Activated T-cell treated with anti-CD3 and anti-CD28 coated beads, Interleukin-2, amount 50 U/mL, for 72 hours (primary cell): Measurements from ENCODE around the gene MUC5B. TPM values are rescaled to one million over a fixed set of nuclear protein-coding genes. Genes with fewer than 3 reads are reported as not detected.
A peak's percentile ranks its signal among the peaks of the same experiment; 100 is the strongest.

Source experiments
- ATAC-seq, 2 donors: fragments of 150-1000 bp; cut with Tn5 transposase; replicated peaks in 1 of 2; 2 replicates each; pipeline ENCODE4 v1.10.0; 2021; ENCODE audit warnings: moderate library complexity in 2 of 2, mild to moderate bottlenecking in 1 of 2
- DNase-seq, 2 donors: peaks; one replicate each; pipeline ENCODE4 v3.0.0; 2021 to 2022; ENCODE audit warnings: mixed read lengths in 1 of 2
- H3K27ac Mint-ChIP-seq: one replicate; pipeline ENCODE4 v1.8.0; 2022; ENCODE audit warnings: mild to moderate bottlenecking, moderate library complexity, mixed read lengths
- H3K27me3 Mint-ChIP-seq: one replicate; pipeline ENCODE4 v1.8.0; 2022; ENCODE audit warnings: low read depth, mixed read lengths
- H3K36me3 Mint-ChIP-seq, 2 donors: one replicate each; pipeline ENCODE4 v1.8.0; 2022; ENCODE audit warnings: mixed read lengths in 2 of 2, mild to moderate bottlenecking in 1 of 2; ENCODE audit not compliant: insufficient read depth in 2 of 2
- H3K4me1 Mint-ChIP-seq: one replicate; pipeline ENCODE4 v1.8.0; 2022; ENCODE audit warnings: low read depth, mixed read lengths
- H3K4me3 Mint-ChIP-seq, 2 donors: one replicate each; pipeline ENCODE4 v1.8.0; 2022; ENCODE audit warnings: mild to moderate bottlenecking in 2 of 2, mixed read lengths in 2 of 2, moderate library complexity in 2 of 2
- H3K9me3 Mint-ChIP-seq, 2 donors: one replicate each; pipeline ENCODE4 v1.8.0; 2022; ENCODE audit warnings: mixed read lengths in 2 of 2
- total RNA-seq, 2 donors: library from RNA; stranded (reverse); gene quantifications; one replicate each; pipeline ENCODE4 v1.2.3, GENCODE V29; 2022

MUC5B gene
- total RNA-seq, 2 donors from 2014 or later = not detected

- ATAC-seq (peak in 1 of 2 donors; percentile 44), DNase-seq (peak in 1 of 2 donors; percentile 21)
- Mint-ChIP-seq H3K36me3 (peaks cover 0 to 2% of the 10 kb centered on the region in 2 donors), H3K4me1 (peaks cover under 1% of the 10 kb centered on the region), H3K27me3 (no peaks in the 10 kb centered on the region), H3K4me3 (no peak overlapping the region), H3K27ac (no peak overlapping the region), H3K9me3 (no peaks in the 10 kb centered on the region)
Observed at GRCh38 chr11:1293619-1294015, 70.8 kb downstream of the MUC5B start.

- Mint-ChIP-seq H3K27me3 (no peaks in the 10 kb centered on the region), H3K4me3 (no peak overlapping the region), H3K4me1 (peaks cover 4% of the 10 kb centered on the region), H3K36me3 (peaks cover 0 to 2% of the 10 kb centered on the region in 2 donors), H3K9me3 (no peaks in the 10 kb centered on the region), H3K27ac (no peak overlapping the region)
- ATAC-seq (no peak), DNase-seq (no peak)
Observed at GRCh38 chr11:1295086-1295485, 72.2 kb downstream of the MUC5B start.

- ATAC-seq (no peak), DNase-seq (no peak)
- no peaks in the 10 kb centered on the region for H3K27me3 Mint-ChIP-seq
- no peaks in the 10 kb centered on the region for H3K9me3 Mint-ChIP-seq
- H3K27ac Mint-ChIP-seq = no peak overlapping the region
- H3K36me3 Mint-ChIP-seq = peaks cover 0 to 2% of the 10 kb centered on the region in 2 donors
- no peak overlapping the region for H3K4me3 Mint-ChIP-seq
- H3K4me1 Mint-ChIP-seq = peaks cover 4% of the 10 kb centered on the region
Observed at GRCh38 chr11:1295591-1295990, 72.7 kb downstream of the MUC5B start.

GRCh38 chr11:1296287-1296686 is 73.4 kb downstream of the MUC5B start:
- Mint-ChIP-seq H3K9me3 (no peaks in the 10 kb centered on the region), H3K4me1 (peaks cover 4% of the 10 kb centered on the region), H3K36me3 (peaks cover 0 to 2% of the 10 kb centered on the region in 2 donors), H3K4me3 (no peak overlapping the region), H3K27ac (no peak overlapping the region), H3K27me3 (no peaks in the 10 kb centered on the region)
- DNase-seq (no peak), ATAC-seq (no peak)

DNA sequence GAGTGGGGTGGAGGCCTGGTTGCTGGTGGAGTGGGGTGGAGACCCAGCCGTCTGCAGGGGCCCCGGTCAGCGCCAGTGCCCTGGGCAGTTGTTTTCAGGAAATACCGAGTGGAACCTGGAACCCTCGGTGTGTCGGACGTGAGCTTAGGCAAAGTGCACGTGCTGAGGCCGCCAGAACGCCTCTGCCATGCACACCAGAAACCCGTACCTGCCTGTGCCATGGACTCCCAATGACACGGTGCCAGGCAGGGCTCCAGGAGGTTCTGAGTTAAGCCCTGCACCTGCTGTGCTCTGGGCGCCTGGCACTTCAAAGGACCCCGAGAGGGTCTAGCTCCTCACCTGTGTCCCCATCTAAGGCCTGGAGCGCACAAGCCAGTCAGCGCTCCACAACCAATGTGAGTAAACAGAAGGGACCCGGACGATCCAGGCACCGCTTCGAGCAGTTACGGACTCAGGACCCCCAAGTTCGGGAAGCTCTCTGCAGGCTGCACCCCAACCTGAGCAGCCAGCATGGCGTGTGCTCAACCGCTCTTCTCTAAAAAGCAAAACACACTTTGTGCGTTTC is 74.2 kb downstream of the MUC5B start:
- no peak for ATAC-seq
- DNase-seq = no peak
- Mint-ChIP-seq H3K27ac (no peak overlapping the region), H3K4me1 (peaks cover 4% of the 10 kb centered on the region), H3K36me3 (peaks cover 0 to 2% of the 10 kb centered on the region in 2 donors), H3K27me3 (no peaks in the 10 kb centered on the region), H3K9me3 (no peaks in the 10 kb centered on the region), H3K4me3 (no peak overlapping the region)

DNA sequence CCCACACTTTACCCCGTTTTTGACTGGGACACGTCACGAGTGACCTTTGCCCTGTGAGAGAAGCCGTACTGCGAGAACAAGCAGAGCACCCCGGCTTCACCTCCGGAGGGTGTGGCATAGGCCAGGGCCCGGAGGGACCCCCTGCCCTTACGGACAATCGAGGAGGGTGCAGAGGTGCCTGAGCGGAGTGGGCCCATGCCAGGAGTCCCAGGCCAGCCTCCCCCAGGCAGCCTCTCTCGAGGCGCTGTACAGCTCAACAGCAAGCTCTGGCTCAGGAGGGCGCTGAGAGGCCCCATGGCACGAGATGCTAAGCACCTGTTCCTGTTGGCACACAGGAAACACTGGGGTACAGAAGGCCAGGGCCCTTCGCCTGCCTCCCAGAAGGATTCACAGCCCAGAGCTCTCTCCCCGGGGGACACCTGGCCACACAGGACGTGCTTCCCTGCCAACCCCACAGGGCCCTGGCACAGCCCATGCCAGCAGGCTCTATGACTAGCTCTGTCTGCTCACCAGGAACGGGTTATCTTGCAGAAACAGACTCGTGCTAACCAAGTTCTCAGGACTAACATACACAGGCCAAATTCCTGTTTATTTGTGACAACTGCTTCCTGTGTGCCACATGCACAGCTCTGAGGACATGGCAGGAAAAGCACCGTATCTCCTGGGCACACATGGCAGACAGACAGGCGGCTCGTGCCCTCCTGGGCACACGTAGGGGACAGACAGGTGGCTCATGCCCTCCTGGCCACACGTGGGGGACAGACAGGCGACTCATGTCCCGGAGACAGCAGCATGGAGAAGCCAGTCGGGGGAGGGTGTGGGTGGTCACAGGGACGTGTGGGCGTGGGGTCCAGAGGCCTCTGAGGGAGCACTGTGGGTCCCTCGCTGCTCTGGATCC is 75.0 kb downstream of the MUC5B start:
- H3K4me1 Mint-ChIP-seq = peaks cover 4% of the 10 kb centered on the region
- H3K36me3 Mint-ChIP-seq = peaks cover 0 to 2% of the 10 kb centered on the region in 2 donors
- H3K27ac Mint-ChIP-seq = no peak overlapping the region
- no peak overlapping the region for H3K4me3 Mint-ChIP-seq
- no peak for DNase-seq
- no peaks in the 10 kb centered on the region for H3K9me3 Mint-ChIP-seq
- H3K27me3 Mint-ChIP-seq = no peaks in the 10 kb centered on the region
- no peak for ATAC-seq

DNA sequence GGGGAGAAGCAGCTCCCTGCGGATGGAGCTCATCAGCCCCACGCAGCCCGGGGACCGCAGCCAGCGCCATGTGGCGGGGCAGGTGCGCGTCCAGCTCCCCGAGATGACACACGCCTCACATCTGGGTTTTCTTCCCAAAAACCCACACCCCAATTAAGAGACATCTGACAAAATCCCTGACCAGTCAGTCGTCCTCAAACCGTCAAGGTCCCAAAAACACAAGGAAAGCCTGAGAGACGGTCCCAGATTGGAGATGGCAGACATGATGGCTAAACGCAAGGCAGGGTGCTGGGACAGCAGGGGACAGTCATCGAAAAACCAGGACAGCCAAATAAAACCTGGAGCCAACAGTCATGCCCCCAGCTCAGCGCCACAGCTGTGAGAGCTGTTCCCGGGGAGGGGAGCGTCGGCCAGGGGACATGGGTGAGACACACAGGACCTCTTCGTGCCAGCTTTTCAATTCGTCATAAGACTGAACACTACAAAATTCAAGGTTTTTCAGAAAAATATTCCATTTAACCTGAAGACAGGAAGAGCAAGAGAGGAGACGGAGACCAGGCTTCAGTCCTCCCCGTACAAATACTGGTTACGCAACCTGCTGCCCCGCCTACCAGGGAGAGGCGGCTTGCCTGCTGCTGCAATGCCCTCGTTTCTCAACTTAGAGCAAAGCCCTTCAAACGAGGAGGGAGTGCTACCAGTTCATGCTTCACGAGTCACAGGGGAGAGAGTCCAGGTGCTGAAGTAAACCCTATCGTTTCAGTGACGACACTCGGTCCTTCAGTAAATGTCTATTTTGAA is 76.0 kb downstream of the MUC5B start:
- DNase-seq (no peak), ATAC-seq (no peak)
- Mint-ChIP-seq H3K36me3 (peaks cover 0 to 2% of the 10 kb centered on the region in 2 donors), H3K27ac (no peak overlapping the region), H3K9me3 (no peaks in the 10 kb centered on the region), H3K4me3 (no peak overlapping the region), H3K4me1 (peaks cover 4% of the 10 kb centered on the region), H3K27me3 (no peaks in the 10 kb centered on the region)

DNA sequence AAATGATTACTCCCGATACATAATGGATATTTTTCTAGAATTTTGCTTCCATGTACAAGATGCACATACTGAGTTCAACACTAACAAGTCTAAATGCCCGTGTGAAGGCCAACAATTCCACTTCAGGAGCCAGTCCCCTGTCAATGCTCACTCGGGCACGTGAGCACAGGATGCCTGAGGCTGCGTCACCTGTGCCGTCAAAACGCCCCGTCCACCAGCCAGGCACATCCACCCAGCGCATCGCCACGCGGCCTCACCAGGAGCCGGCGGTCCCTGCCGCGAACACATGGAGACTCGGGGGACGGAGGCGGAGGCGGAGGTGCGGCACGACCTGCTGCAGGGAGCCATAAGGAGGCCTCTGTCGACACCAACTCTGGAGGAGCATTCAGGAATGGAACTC is 76.8 kb downstream of the MUC5B start:
- Mint-ChIP-seq H3K27ac (no peak overlapping the region), H3K36me3 (peaks cover 0 to 2% of the 10 kb centered on the region in 2 donors), H3K9me3 (no peaks in the 10 kb centered on the region), H3K27me3 (no peaks in the 10 kb centered on the region), H3K4me3 (no peak overlapping the region), H3K4me1 (peaks cover 4% of the 10 kb centered on the region)
- ATAC-seq (no peak), DNase-seq (no peak)

DNA sequence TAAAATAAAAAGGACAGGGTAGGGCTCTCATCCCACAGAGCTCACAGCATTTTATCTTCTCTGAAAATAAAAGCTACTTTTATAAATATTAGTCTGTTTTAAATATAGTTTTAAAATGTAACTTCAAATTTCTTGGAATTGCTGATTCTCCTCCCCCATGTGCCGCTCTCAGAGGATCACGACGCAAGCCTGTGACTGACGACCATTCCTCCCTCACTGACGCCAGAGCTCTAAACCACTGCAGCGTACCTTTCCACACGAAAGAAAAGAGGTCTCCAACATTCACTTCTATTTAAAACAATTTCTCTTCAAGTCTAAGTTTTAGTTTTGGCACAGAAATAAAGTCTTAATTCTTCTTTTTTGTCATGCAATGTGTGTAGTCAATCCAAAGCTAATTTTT is 77.3 kb downstream of the MUC5B start:
- ATAC-seq (no peak), DNase-seq (no peak)
- Mint-ChIP-seq H3K9me3 (no peaks in the 10 kb centered on the region), H3K36me3 (no peaks in the 10 kb centered on the region), H3K4me1 (peaks cover 4% of the 10 kb centered on the region), H3K27ac (no peak overlapping the region), H3K4me3 (no peak overlapping the region), H3K27me3 (no peaks in the 10 kb centered on the region)

DNA sequence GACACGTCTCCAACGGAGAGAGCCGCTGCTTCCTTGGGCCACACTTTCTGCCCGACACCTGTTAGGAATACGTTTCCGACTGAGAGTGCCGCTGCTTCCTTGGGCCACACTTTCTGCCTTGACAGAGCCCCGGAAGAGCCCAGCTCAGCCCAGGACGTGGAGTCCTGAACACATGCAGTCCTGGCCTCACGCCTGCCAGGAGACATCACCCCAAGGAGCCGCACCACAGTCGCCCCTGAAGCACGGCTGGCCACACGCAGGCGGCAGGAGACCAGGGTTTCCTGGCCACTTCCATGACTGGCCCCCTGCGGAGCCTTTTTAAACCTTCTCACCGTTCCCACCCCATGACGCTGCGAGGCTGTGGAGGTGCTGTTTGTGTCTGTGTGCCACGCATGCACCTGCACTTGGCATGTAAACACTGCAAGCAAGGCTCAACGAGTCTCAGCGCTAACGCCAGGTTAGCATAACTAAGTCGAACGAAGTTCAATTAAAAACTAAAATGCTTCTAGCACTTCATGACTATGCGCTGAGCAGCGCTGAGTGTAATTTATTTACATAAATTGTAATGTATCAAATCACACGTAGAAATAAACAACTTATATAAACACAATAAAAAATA is 77.8 kb downstream of the MUC5B start:
- DNase-seq = no peak
- no peaks in the 10 kb centered on the region for H3K36me3 Mint-ChIP-seq

DNA sequence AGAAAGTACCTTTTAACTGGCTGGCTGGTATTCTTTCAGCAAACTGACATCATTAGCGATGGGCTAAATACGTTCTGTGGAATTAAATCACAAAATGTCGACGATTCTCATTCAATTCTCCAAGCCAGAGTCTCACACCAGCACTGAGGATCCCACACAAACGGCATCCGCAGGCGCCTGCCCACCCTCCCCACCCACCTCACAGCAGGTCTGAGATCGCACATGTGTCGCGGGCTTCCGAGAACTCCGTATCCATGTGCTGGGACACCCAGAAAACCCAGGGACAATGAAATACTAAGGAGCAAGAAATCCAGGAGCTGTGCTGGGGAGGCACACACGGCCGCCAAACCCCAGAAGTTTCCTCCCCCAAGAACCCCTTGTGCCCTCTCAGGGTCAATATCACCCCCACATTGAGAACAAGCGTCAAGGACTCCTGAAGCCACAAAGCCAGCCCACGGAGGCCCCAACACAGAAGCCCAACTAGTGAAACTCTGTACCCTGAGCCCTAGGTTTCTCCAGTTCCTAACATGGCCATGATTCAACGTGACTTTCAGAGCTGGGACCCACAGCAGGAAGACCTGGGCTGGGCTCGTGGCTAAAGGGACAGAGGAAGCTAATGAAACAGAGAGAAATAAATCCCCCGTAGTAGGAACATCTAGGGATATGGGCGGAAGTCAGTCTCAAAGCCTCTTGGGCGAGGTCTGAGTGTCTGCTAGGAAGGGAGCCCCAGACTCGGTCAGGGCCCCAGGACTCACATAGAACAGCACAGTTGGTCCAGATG is 78.5 kb downstream of the MUC5B start:
- Mint-ChIP-seq H3K4me3 (no peak overlapping the region), H3K4me1 (peaks cover 4% of the 10 kb centered on the region), H3K27ac (no peak overlapping the region), H3K9me3 (no peaks in the 10 kb centered on the region), H3K36me3 (no peaks in the 10 kb centered on the region), H3K27me3 (no peaks in the 10 kb centered on the region)
- DNase-seq = no peak
- no peak for ATAC-seq

More for the DNA sequence above, 77.8 kb downstream of the MUC5B start:
- Mint-ChIP-seq H3K9me3 (no peaks in the 10 kb centered on the region), H3K27ac (no peak overlapping the region), H3K4me3 (no peak overlapping the region), H3K27me3 (no peaks in the 10 kb centered on the region), H3K4me1 (peaks cover 4% of the 10 kb centered on the region)
- ATAC-seq = no peak

DNA sequence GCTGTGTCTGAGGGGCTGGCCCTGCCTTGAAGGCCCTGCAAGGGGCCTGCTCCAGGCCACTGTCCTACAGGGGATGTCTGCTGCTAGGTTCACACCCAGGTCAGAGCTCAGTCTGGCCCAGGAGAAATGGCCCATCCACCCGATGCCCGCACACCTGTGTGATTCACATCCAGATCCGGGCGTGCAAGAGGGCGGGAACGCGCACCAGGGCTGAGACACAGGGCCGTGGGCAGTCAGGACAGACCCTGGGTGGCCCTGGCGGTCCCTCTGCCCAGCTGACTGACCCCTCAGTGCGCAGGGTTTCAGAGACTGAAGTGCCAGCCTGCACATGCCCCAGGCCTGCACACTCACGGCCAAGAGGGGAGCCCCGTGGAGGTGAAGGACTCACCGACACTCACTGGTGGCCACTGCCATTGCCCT is 79.2 kb downstream of the MUC5B start:
- peaks cover 9% of the 10 kb centered on the region for H3K4me1 Mint-ChIP-seq
- H3K4me3 Mint-ChIP-seq = no peak overlapping the region
- no peak overlapping the region for H3K27ac Mint-ChIP-seq
- no peak for DNase-seq
- H3K27me3 Mint-ChIP-seq = no peaks in the 10 kb centered on the region
- no peaks in the 10 kb centered on the region for H3K36me3 Mint-ChIP-seq
- ATAC-seq = no peak
- no peaks in the 10 kb centered on the region for H3K9me3 Mint-ChIP-seq
